NCI-H1694 (cell line): ENCODE data around the gene TMEM183A.
"Not testable (repeated sequence)": the region's sequence is repeated elsewhere in the genome, so short reads cannot be mapped to it uniquely, and the experiment has no call there.

ENCODE experiments used
- DNase-seq: peaks from one replicate; lab custom pipeline; 2025; lab: John Stamatoyannopoulos, UW

The TMEM183A gene

GRCh38 chr1:202987255-202987654 is 19.9 kb upstream of the TMEM183A start:
- no peak for DNase-seq

GRCh38 chr1:202987922-202988583 is 19.1 kb upstream of the TMEM183A start:
- no peak for DNase-seq

- no peak for DNase-seq
Observed at GRCh38 chr1:202989879-202990278, 17.3 kb upstream of the TMEM183A start.

- no peak for DNase-seq
Observed at GRCh38 chr1:202991112-202991511, 16.1 kb upstream of the TMEM183A start.

GRCh38 chr1:202994756-202995155 is 12.4 kb upstream of the TMEM183A start:
- DNase-seq = no peak

- peak; percentile 73 for DNase-seq
Observed at GRCh38 chr1:202998836-202999750, 8.1 kb upstream of the TMEM183A start.

GRCh38 chr1:203000217-203000944 is 6.8 kb upstream of the TMEM183A start:
- no peak for DNase-seq

GRCh38 chr1:203001986-203002385 is 5.2 kb upstream of the TMEM183A start:
- DNase-seq = no peak

GRCh38 chr1:203002951-203003350 is 4.2 kb upstream of the TMEM183A start:
- no peak for DNase-seq

- DNase-seq = not testable (repeated sequence)
Observed at GRCh38 chr1:203005395-203006142, 1.6 kb upstream of the TMEM183A start.

GRCh38 chr1:203009185-203009584 is 2.0 kb downstream of the TMEM183A start:
- no peak for DNase-seq

GRCh38 chr1:203011582-203011981 is 4.4 kb downstream of the TMEM183A start:
- no peak for DNase-seq

GRCh38 chr1:203017061-203017460 is 9.9 kb downstream of the TMEM183A start:
- no peak for DNase-seq

GRCh38 chr1:203017692-203018091 is 10.5 kb downstream of the TMEM183A start:
- no peak for DNase-seq

- not testable (repeated sequence) for DNase-seq
Observed at GRCh38 chr1:203022855-203023254, 15.7 kb downstream of the TMEM183A start.

GRCh38 chr1:203025686-203026030 is 18.5 kb downstream of the TMEM183A start:
- no peak for DNase-seq

GRCh38 chr1:203026031-203026665 is 19.0 kb downstream of the TMEM183A start, which contains the start of gene PPFIA4:
TSS of gene PPFIA4 (plus strand) at chr1:203026491. CDS start at chr1:203039009, 12,518 bp downstream.
- DNase-seq = peak; percentile 49

- DNase-seq = no peak
Observed at GRCh38 chr1:203026666-203027663, 19.8 kb downstream of the TMEM183A start.

- no peak for DNase-seq
Observed at GRCh38 chr1:203028067-203028783, 21.1 kb downstream of the TMEM183A start.
